ENCODE results near the gene GBP4. TPM values are rescaled to one million over a fixed set of nuclear protein-coding genes. Genes with fewer than 3 reads are reported as not detected.

Gene GBP4
- total RNA-seq = 1.8 TPM

DNA sequence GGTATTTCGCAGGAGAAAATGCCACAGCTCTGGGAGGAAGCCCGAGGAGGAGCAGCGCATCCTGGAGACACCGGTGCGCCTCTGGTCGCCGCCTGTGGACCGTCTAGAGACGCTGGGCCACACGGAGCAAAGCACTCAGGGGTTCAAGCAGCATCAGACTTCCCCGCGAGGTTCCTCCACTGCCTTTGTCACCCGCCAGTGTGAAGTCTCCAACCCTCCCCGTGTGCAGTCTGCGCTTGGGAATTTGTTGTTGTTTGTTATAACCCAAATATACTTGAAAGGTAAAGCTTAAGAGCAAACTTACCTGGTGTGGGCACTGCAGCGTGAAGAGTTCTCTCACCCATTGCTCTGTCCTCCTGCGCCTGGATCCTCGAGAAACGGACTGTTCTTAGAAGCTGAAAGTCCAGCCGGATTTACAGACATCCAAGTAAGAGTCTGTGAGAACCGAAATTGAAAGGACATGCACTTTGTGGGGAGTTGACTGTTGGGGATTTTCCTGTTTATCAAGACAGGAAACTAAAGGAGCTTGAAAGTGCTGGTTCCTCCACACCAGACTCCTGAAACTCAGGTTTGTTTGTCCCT lies at the start of gene GBP4:
Gene GBP4, minus strand, starts transcription at position 452 of the 582 bp plus-strand sequence. Its CDS starts 108 bp downstream, at position 344.

GRCh38 chr1:89175601-89176256 lies 23.0 kb downstream of the GBP4 start, which contains the start of gene GBP7:
Gene GBP7 (minus strand): TSS chr1:89176003. CDS start chr1:89171935, 4,068 bp downstream.

Other genes with a start within 250 kb of the GBP4 start
- 12.7 TPM for gene KYAT3, start 206.3 kb downstream of the GBP4 start, total RNA-seq
- 35.8 TPM for gene RBMXL1, start 206.3 kb downstream of the GBP4 start, total RNA-seq
- 1.4 TPM for gene GBP3, start 176.1 kb downstream of the GBP4 start, total RNA-seq
- gene GBP1, start 133.7 kb downstream of the GBP4 start, total RNA-seq = 0.69 TPM
- 0.46 TPM for gene GBP2, start 72.8 kb downstream of the GBP4 start, total RNA-seq
- gene GBP7, start 22.9 kb downstream of the GBP4 start, total RNA-seq = not detected
- gene GBP5, start 73.9 kb upstream of the GBP4 start, total RNA-seq = 0.23 TPM
- 0.69 TPM for gene GBP6, start 165.1 kb upstream of the GBP4 start, total RNA-seq